GM12891 (cell line): Measurements from ENCODE around the gene GRIK4.

ENCODE experiments used
- DNase-seq: peaks from one replicate; pipeline ENCODE4 v3.0.0; 2011; ENCODE audit warnings: low spot score; ENCODE audit not compliant: insufficient read length
- FAIRE-seq: peaks from 2 replicates; lab custom pipeline; 2011; peaks lifted over from hg19 to GRCh38; lab: Jason Lieb, UNC
- PAX5 ChIP-seq: IDR thresholded peaks from 2 replicates; pipeline ENCODE4 v1.6.1; 2011; ENCODE audit warnings: low read length, moderate library complexity, mild to moderate bottlenecking; ENCODE audit not compliant: insufficient read depth, severe bottlenecking
- POLR2A ChIP-seq: IDR thresholded peaks from 2 replicates; pipeline ENCODE4 v1.6.1; 2011; ENCODE audit warnings: low read depth, low read length, control low read depth
- POLR2AphosphoS5 ChIP-seq: IDR thresholded peaks from 2 replicates; pipeline ENCODE4 v1.6.1; 2011; ENCODE audit warnings: low read depth, low read length, control low read depth
- POU2F2 ChIP-seq: IDR thresholded peaks from 2 replicates; pipeline ENCODE4 v1.6.1; 2011; ENCODE audit warnings: low read depth, mild to moderate bottlenecking, control low read depth, low read length, moderate library complexity
- SPI1 ChIP-seq: IDR thresholded peaks from 2 replicates; pipeline ENCODE4 v1.6.1; 2011; ENCODE audit warnings: low read depth, low read length, control low read depth
- TAF1 ChIP-seq: IDR thresholded peaks from 2 replicates; pipeline ENCODE4 v1.6.1; 2011; ENCODE audit warnings: low read depth, low read length, control low read depth

Gene GRIK4

GRCh38 chr11:120717623-120718022, 206.1 kb downstream of the GRIK4 start:
- TF ChIP-seq TAF1 (no peak), POLR2AphosphoS5 (no peak), POU2F2 (no peak), SPI1 (no peak), PAX5 (no peak), POLR2A (no peak)
- FAIRE-seq, result no peak
- no peak for DNase-seq

DNA sequence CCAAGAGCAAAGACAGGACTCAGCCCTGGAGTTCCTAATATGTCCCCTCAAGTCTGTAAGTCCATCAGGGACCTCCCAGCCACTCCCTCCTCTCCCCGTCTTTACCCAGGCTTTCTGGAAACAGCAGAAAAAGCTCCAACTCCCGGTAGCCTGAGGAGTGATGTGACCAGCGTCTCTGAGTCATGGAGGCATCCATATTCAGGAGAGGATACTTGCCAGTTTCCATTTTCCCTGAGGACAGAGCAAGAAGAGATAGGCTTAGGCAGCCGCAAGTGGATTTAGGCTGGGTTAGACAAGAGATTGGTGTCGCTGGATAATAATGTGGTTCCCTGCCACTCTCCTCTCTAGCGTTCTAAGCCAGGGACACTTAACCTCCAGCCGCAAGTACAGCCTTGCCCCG, 206.6 kb downstream of the GRIK4 start:
- DNase-seq (no peak), FAIRE-seq (no peak)

DNA sequence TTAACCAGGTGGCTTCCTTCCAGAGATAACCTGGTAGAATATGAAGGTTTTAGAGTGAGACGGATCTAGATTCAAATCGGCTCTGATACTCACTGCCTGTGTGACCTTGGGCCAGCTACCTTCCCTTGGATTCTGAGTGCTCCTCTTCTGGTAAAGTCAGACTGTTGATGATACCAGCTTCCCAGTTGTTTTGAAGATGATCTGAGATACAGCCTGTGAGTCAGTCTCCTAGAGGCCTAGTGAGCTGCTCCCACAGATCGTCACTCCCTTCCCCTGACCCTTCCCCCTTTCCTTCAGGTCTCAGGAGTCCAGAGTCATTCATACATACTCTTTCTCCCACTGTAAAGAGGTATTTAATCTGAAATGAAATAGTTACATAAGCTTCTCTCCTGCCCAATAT, 207.8 kb downstream of the GRIK4 start:
- no peak for FAIRE-seq
- TF ChIP-seq SPI1 (no peak), POLR2AphosphoS5 (no peak), TAF1 (no peak), PAX5 (no peak), POLR2A (no peak), POU2F2 (no peak)
- no peak for DNase-seq

More for the DNA sequence above, 206.6 kb downstream of the GRIK4 start:
- TF ChIP-seq SPI1, result no peak
- TF ChIP-seq POU2F2, result no peak
- TF ChIP-seq POLR2AphosphoS5, result no peak
- TF ChIP-seq PAX5, result no peak
- TF ChIP-seq TAF1, result no peak
- no peak for TF ChIP-seq POLR2A

DNA sequence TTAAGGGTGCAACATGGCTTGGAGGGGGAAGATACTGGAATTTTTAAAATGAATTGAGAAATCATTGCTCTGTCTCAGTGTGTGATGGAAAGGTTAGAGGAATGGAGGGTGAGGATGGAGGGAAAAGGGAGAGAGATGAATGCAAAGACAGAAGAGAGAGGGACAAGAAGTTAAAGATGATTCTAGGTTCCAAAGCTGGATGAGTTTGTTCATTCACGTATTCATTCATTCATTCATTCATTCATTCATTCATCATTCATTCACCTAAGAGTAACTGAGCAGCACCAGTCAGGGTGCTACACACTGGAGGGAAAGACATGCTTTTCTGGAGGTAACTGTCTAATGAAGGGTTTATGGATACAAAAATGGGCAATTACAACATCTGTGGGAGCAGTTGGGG, 209.2 kb downstream of the GRIK4 start:
- no peak for DNase-seq
- no peak for TF ChIP-seq PAX5
- no peak for FAIRE-seq

GRCh38 chr11:120722524-120722923, 211.0 kb downstream of the GRIK4 start:
- DNase-seq (no peak), FAIRE-seq (no peak)
- TF ChIP-seq SPI1 (no peak), POU2F2 (no peak), POLR2A (no peak), PAX5 (no peak), POLR2AphosphoS5 (no peak), TAF1 (no peak)

GRCh38 chr11:120723751-120724150, 212.2 kb downstream of the GRIK4 start:
- no peak for DNase-seq
- TF ChIP-seq PAX5 (no peak), SPI1 (no peak), POU2F2 (no peak), TAF1 (no peak), POLR2AphosphoS5 (no peak), POLR2A (no peak)
- FAIRE-seq, result no peak

DNA sequence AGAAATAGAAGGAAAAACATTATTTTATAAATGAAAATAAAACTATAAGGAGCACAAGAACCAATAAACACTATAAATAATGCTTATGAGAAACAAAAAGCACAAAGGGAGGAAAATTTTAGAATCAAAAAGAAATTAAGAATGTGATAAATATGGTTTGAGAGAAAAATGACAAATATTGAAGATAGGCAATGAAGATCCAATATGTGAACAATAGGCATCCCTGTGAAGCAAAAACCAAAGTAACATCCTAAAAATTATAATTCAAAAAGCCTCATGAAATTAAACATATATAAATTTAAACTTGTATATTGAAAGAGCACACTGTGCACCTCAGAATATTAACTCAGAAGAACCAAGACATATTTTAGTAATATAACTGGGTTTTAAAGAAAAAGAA, 216.2 kb downstream of the GRIK4 start:
- no peak for TF ChIP-seq POU2F2
- TF ChIP-seq SPI1, result no peak
- no peak for TF ChIP-seq POLR2A
- TF ChIP-seq PAX5, result no peak
- no peak for TF ChIP-seq TAF1
- TF ChIP-seq POLR2AphosphoS5, result no peak
- DNase-seq, result no peak
- no peak for FAIRE-seq

- DNase-seq, result no peak
- FAIRE-seq, result no peak
These were observed 223.5 kb downstream of the GRIK4 start for GRCh38 chr11:120735035-120735434.

DNA sequence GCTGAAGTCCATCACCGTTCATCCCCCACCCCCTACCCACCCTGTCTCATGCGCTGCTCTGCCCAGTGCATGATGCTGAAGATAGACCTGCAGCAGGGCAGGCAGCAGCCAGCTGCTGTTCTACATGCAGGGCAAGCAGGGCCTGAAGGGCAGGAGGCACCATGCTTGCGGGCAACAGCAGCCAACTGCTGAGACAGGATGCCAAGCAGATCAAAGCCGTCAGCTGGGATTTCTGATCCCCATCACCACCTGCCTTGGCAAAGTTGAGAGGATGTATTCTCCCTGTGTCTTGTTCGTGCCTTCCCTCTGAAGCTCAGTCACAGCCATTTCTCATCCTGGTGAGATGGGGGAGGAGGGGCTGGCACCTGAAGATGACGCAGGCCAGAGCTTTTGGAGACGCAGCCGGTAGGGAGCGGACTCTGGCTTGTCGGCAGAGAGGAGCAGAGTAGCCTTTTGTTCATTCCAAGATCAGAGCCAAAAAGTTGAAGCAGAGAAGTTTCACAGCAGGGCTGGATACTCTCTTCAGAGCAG, 227.0 kb downstream of the GRIK4 start:
- no peak for DNase-seq
- FAIRE-seq, result no peak
- TF ChIP-seq POLR2A, result no peak
- no peak for TF ChIP-seq POU2F2
- no peak for TF ChIP-seq POLR2AphosphoS5
- TF ChIP-seq TAF1, result no peak
- no peak for TF ChIP-seq SPI1
- no peak for TF ChIP-seq PAX5

More at GRCh38 chr11:120735035-120735434, 223.5 kb downstream of the GRIK4 start:
- no peak for TF ChIP-seq SPI1
- no peak for TF ChIP-seq POU2F2
- TF ChIP-seq POLR2A, result no peak
- TF ChIP-seq TAF1, result no peak
- TF ChIP-seq PAX5, result no peak
- no peak for TF ChIP-seq POLR2AphosphoS5

- DNase-seq, result no peak
- no peak for FAIRE-seq
- TF ChIP-seq SPI1 (no peak), POU2F2 (no peak), POLR2AphosphoS5 (no peak), POLR2A (no peak), PAX5 (no peak), TAF1 (no peak)
These were observed 228.2 kb downstream of the GRIK4 start for GRCh38 chr11:120739780-120740179.

DNA sequence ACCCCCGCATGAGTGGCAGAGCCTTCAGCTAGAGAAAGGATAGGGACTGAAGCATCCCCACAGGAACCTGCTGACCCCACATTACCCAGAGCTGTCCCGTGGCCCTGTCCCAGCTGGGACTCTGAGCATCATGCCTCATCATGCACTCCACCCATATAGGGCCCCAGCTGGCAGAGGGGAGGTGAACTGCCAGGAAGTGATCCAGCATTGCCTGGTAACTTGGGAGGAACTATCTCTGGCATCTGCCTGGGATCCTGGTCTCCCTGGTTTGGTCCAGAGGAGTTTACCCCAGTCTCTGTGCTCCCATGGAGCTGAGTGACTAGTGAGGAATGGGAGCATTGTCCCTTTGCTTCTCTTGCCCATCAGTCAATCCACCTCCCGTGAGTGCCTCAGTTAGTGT, 228.8 kb downstream of the GRIK4 start:
- TF ChIP-seq POU2F2 (no peak), PAX5 (no peak), TAF1 (no peak), POLR2A (no peak), POLR2AphosphoS5 (no peak), SPI1 (no peak)
- no peak for DNase-seq
- no peak for FAIRE-seq
